HEK293 (cell line): Measurements from ENCODE around the gene THBS1.

Experiments
- CTCF ChIA-PET: fragments of 350-600 bp; formaldehyde crosslinking; extraction: SDS; loops from one replicate; lab custom pipeline; 2021; ENCODE audit warnings: antibody characterized with exemption; lab: Yijun Ruan, JAX
- POLR2A ChIA-PET: fragments of 300-600 bp; formaldehyde crosslinking; extraction: SDS; loops from one replicate; lab custom pipeline; 2020; ENCODE audit warnings: antibody characterized with exemption, inconsistent platforms; lab: Yijun Ruan, JAX
- H3K27ac ChIP-seq: fragments of 200-500 bp; sonication (Bioruptor generic); 2 replicates; pipeline ENCODE4 v1.5.1; 2014; ENCODE audit warnings: low read depth, low read length, control low read depth, inconsistent platforms; ENCODE audit errors: extremely low read depth
- H3K36me3 ChIP-seq, 2 experiments: fragments of 200-500 bp in 1 of 2; sonication (Bioruptor generic) in 1 of 2; 1 replicate in 1 of 2; 2 replicates in 1 of 2; pipeline ENCODE4 v1.5.1; 2014 to 2017; ENCODE audit warnings: inconsistent platforms in 2 of 2, low read length in 2 of 2; ENCODE audit not compliant: control insufficient read depth in 2 of 2, insufficient read depth in 1 of 2
- H3K4me1 ChIP-seq: fragments of 200-500 bp; sonication (Bioruptor generic); 2 replicates; pipeline ENCODE4 v1.5.1; 2014; ENCODE audit warnings: mild to moderate bottlenecking, low read length, inconsistent platforms; ENCODE audit not compliant: control insufficient read depth, insufficient read depth
- H3K4me3 ChIP-seq: 2 replicates; pipeline ENCODE4 v1.5.1; 2011; ENCODE audit warnings: low read depth, mild to moderate bottlenecking, control low read depth, low read length, moderate library complexity
- H3K9me3 ChIP-seq: fragments of 200-500 bp; sonication (Bioruptor generic); 2 replicates; pipeline ENCODE4 v1.5.1; 2014; ENCODE audit warnings: low read depth, low read length, inconsistent platforms; ENCODE audit not compliant: control insufficient read depth, insufficient read depth
- BCL11A ChIP-seq: fragments of 450-650 bp; formaldehyde crosslinking; IDR thresholded peaks from 2 replicates; pipeline ENCODE4 v1.5.1; 2016; ENCODE audit warnings: low read depth, missing biosample characterization, missing genetic modification characterization
- BCL6B ChIP-seq: fragments of 450-650 bp; formaldehyde crosslinking; IDR thresholded peaks from 2 replicates; pipeline ENCODE4 v1.5.1; 2017; ENCODE audit warnings: missing biosample characterization, missing genetic modification characterization
- INSM2 ChIP-seq: fragments of 450-650 bp; formaldehyde crosslinking; IDR thresholded peaks from 2 replicates; pipeline ENCODE4 v1.5.1; 2016; ENCODE audit warnings: missing biosample characterization, missing genetic modification characterization
- KLF17 ChIP-seq: fragments of 450-650 bp; formaldehyde crosslinking; IDR thresholded peaks from 2 replicates; pipeline ENCODE4 v1.5.1; 2016; ENCODE audit warnings: missing biosample characterization, missing genetic modification characterization
- KLF8 ChIP-seq: fragments of 450-650 bp; formaldehyde crosslinking; IDR thresholded peaks from 2 replicates; pipeline ENCODE4 v1.5.1; 2016; ENCODE audit warnings: missing biosample characterization, missing genetic modification characterization
- PBX3 ChIP-seq: sonication (generic); formaldehyde crosslinking; IDR thresholded peaks from 2 replicates; pipeline ENCODE4 v1.8.1; 2022; ENCODE audit warnings: mild to moderate bottlenecking, moderate library complexity, missing genetic modification reagents
- PRDM6 ChIP-seq: fragments of 450-650 bp; formaldehyde crosslinking; IDR thresholded peaks from 2 replicates; pipeline ENCODE4 v1.5.1; 2017; ENCODE audit warnings: missing biosample characterization, missing genetic modification characterization
- ZBTB21 ChIP-seq: fragments of 450-650 bp; formaldehyde crosslinking; IDR thresholded peaks from 2 replicates; pipeline ENCODE4 v1.5.1; 2017; ENCODE audit warnings: missing biosample characterization, missing genetic modification characterization
- ZNF121 ChIP-seq: fragments of 450-650 bp; formaldehyde crosslinking; IDR thresholded peaks from 2 replicates; pipeline ENCODE4 v1.5.1; 2016; ENCODE audit warnings: missing biosample characterization, missing genetic modification characterization
- ZNF132 ChIP-seq: fragments of 450-650 bp; formaldehyde crosslinking; IDR thresholded peaks from 2 replicates; pipeline ENCODE4 v1.5.1; 2017; ENCODE audit warnings: missing biosample characterization, missing genetic modification characterization, borderline replicate concordance
- ZNF133 ChIP-seq: fragments of 450-650 bp; formaldehyde crosslinking; IDR thresholded peaks from 2 replicates; pipeline ENCODE4 v1.5.1; 2016; ENCODE audit warnings: missing biosample characterization, missing genetic modification characterization
- ZNF202 ChIP-seq: fragments of 450-650 bp; formaldehyde crosslinking; IDR thresholded peaks from 2 replicates; pipeline ENCODE4 v1.5.1; 2016; ENCODE audit warnings: missing biosample characterization, missing genetic modification characterization, borderline replicate concordance
- ZNF266 ChIP-seq: fragments of 450-650 bp; formaldehyde crosslinking; IDR thresholded peaks from 2 replicates; pipeline ENCODE4 v1.5.1; 2016; ENCODE audit warnings: missing biosample characterization, missing genetic modification characterization, low read depth
- ZNF426 ChIP-seq: fragments of 450-650 bp; formaldehyde crosslinking; IDR thresholded peaks from 2 replicates; pipeline ENCODE4 v1.5.1; 2017; ENCODE audit warnings: missing biosample characterization, missing genetic modification characterization, mild to moderate bottlenecking, inconsistent platforms, moderate library complexity
- ZNF501 ChIP-seq: fragments of 450-650 bp; formaldehyde crosslinking; IDR thresholded peaks from 2 replicates; pipeline ENCODE4 v1.5.1; 2016; ENCODE audit warnings: missing biosample characterization, missing genetic modification characterization
- ZNF549 ChIP-seq: fragments of 450-650 bp; IDR thresholded peaks from 2 replicates; pipeline ENCODE4 v1.5.1; 2018; ENCODE audit warnings: missing biosample characterization, missing genetic modification characterization, mild to moderate bottlenecking, inconsistent platforms, moderate library complexity
- ZNF624 ChIP-seq: fragments of 450-650 bp; formaldehyde crosslinking; IDR thresholded peaks from 2 replicates; pipeline ENCODE4 v1.5.1; 2017; ENCODE audit warnings: missing biosample characterization, missing genetic modification characterization
- ZNF639 ChIP-seq: fragments of 450-650 bp; formaldehyde crosslinking; IDR thresholded peaks from 2 replicates; pipeline ENCODE4 v1.5.1; 2016; ENCODE audit warnings: missing biosample characterization, missing genetic modification characterization
- ZNF670 ChIP-seq: fragments of 450-650 bp; formaldehyde crosslinking; IDR thresholded peaks from 2 replicates; pipeline ENCODE4 v1.5.1; 2016; ENCODE audit warnings: missing biosample characterization, missing genetic modification characterization, low read depth
- ZNF785 ChIP-seq: fragments of 450-650 bp; formaldehyde crosslinking; IDR thresholded peaks from 2 replicates; pipeline ENCODE4 v1.5.1; 2016; ENCODE audit warnings: missing biosample characterization, missing genetic modification characterization

Gene THBS1

GRCh38 chr15:39587731-39588530, 7.1 kb downstream of the THBS1 start:
- Histone ChIP-seq H3K9me3 (no peaks in the 10 kb centered on the region), H3K27ac (no peak overlapping the region), H3K4me3 (no peak overlapping the region), H3K4me1 (no peaks in the 10 kb centered on the region), H3K36me3 (peaks cover 0 to 25% of the 10 kb centered on the region in 2 experiments; a peak in 1 of 3 replicates)
- POLR2A ChIA-PET, result interaction anchor here (0.6 kb wide), 1 partner anchor 145 kb away, joined by 3 read pairs; no protein-coding TSS in a partner anchor
- CTCF ChIA-PET, result interaction anchor here (0.6 to 0.8 kb wide), 2 partner anchors 275 to 874 kb away, joined by 3 read pairs; no protein-coding TSS in a partner anchor
- TF ChIP-seq ZNF132 (tag by site-specific recombination), result no peak
- TF ChIP-seq ZNF639 (tag by site-specific recombination), result no peak
- no peak for TF ChIP-seq ZNF785

GRCh38 chr15:39588531-39589192, 7.8 kb downstream of the THBS1 start:
- H3K4me3 ChIP-seq, result no peak overlapping the region
- TF ChIP-seq ZNF202 (tag by site-specific recombination) (no peak), ZBTB21 (tag by site-specific recombination) (no peak), ZNF501 (tag by site-specific recombination) (no peak), KLF17 (tag by site-specific recombination) (no peak), ZNF624 (no peak), ZNF266 (tag by site-specific recombination) (no peak), BCL11A (tag by site-specific recombination) (no peak), ZNF133 (tag by site-specific recombination) (no peak), PBX3 (no peak), ZNF426 (no peak), ZNF549 (tag by site-specific recombination) (no peak), ZNF121 (no peak), ZNF670 (tag by site-specific recombination) (no peak), KLF8 (tag by site-specific recombination) (no peak), BCL6B (tag by site-specific recombination) (no peak), PRDM6 (no peak), INSM2 (tag by site-specific recombination) (no peak)
- H3K9me3 ChIP-seq, result no peaks in the 10 kb centered on the region
- ChIA-PET POLR2A (interaction anchor here (0.6 kb wide), 1 partner anchor 144 kb away, joined by 3 read pairs; no protein-coding TSS in a partner anchor), CTCF (no interaction called here)
- H3K36me3 ChIP-seq, result peaks cover 0 to 32% of the 10 kb centered on the region in 2 experiments; a peak in 1 of 3 replicates
- no peaks in the 10 kb centered on the region for H3K4me1 ChIP-seq
- H3K27ac ChIP-seq, result no peak overlapping the region
